Measurements from ENCODE around the gene DTD2.

GRCh38 chr14:31465111-31465510 lies 7.8 kb upstream of the DTD2 start:
- TF ChIP-seq CTCF (IDR thresholded peaks at IDR 0.05; ENCODE audit: low read length) (no peak), EZH2phosphoT487 (IDR thresholded peaks at IDR 0.05; ENCODE audit: low read length) (no peak)
